ENCODE measurements around the gene ASGR2.

The ASGR2 gene

GRCh38 chr17:7072406-7072805 lies 42.2 kb downstream of the ASGR2 start:
- TF ChIP-seq CTCF (conservative IDR thresholded peaks at IDR 0.05; ENCODE audit: control insufficient read depth, insufficient read depth, low read depth, low read length): no peak
- H3K4me3 ChIP-seq (ENCODE audit: control insufficient read depth, low read depth, low read length): no peak overlapping the region
- DNase-seq (ENCODE audit: low read depth): no peak

GRCh38 chr17:7070712-7071111 lies 43.9 kb downstream of the ASGR2 start:
- H3K4me3 ChIP-seq (ENCODE audit: control insufficient read depth, low read depth, low read length): no peak overlapping the region
- no peak for DNase-seq (ENCODE audit: low read depth)
- TF ChIP-seq CTCF (conservative IDR thresholded peaks at IDR 0.05; ENCODE audit: control insufficient read depth, insufficient read depth, low read depth, low read length): no peak

GRCh38 chr17:7068268-7068667 lies 46.4 kb downstream of the ASGR2 start:
- TF ChIP-seq CTCF (conservative IDR thresholded peaks at IDR 0.05; ENCODE audit: control insufficient read depth, insufficient read depth, low read depth, low read length): no peak
- no peak for DNase-seq (ENCODE audit: low read depth)
- H3K4me3 ChIP-seq (ENCODE audit: control insufficient read depth, low read depth, low read length): no peak overlapping the region

GRCh38 chr17:7067198-7067597 lies 47.4 kb downstream of the ASGR2 start:
- no peak overlapping the region for H3K4me3 ChIP-seq (ENCODE audit: control insufficient read depth, low read depth, low read length)
- TF ChIP-seq CTCF (conservative IDR thresholded peaks at IDR 0.05; ENCODE audit: control insufficient read depth, insufficient read depth, low read depth, low read length): no peak
- no peak for DNase-seq (ENCODE audit: low read depth)

GRCh38 chr17:7064261-7064660 lies 50.4 kb downstream of the ASGR2 start:
- DNase-seq (ENCODE audit: low read depth): peak; percentile 38
- no peak for TF ChIP-seq CTCF (conservative IDR thresholded peaks at IDR 0.05; ENCODE audit: control insufficient read depth, insufficient read depth, low read depth, low read length)
- no peak overlapping the region for H3K4me3 ChIP-seq (ENCODE audit: control insufficient read depth, low read depth, low read length)

- no peak overlapping the region for H3K4me3 ChIP-seq (ENCODE audit: control insufficient read depth, low read depth, low read length)
- no peak for TF ChIP-seq CTCF (conservative IDR thresholded peaks at IDR 0.05; ENCODE audit: control insufficient read depth, insufficient read depth, low read depth, low read length)
- peak; percentile 38 for DNase-seq (ENCODE audit: low read depth)
Observed at GRCh38 chr17:7063518-7064094, 51.0 kb downstream of the ASGR2 start.

Data from fibroblast of mammary gland (primary cell).